Activated CD4-positive, alpha-beta T cell treated with anti-CD3 and anti-CD28 coated beads for 36 hours (primary cell): ENCODE measurements around the gene PDE4B. TPM values are rescaled to one million over a fixed set of nuclear protein-coding genes. Genes with fewer than 3 reads are reported as not detected.

Experiments
- ATAC-seq: fragments of 200-7000 bp; cut with Tn5 transposase; one replicate; pipeline ENCODE4 v1.10.0; 2021; ENCODE audit warnings: mild to moderate bottlenecking, moderate library complexity
- CTCF ChIA-PET: fragments of 350-600 bp; sonication (Branson Sonifier 250); formaldehyde crosslinking; loops from one replicate; lab custom pipeline; 2021; ENCODE audit warnings: antibody characterized with exemption; lab: Charles Lee
- POLR2A ChIA-PET: fragments of 350-600 bp; sonication (Branson Sonifier 250); formaldehyde crosslinking; loops from one replicate; lab custom pipeline; 2021; ENCODE audit warnings: antibody characterized with exemption, inconsistent platforms; lab: Charles Lee
- DNase-seq: peaks from one replicate; pipeline ENCODE4 v3.0.0-alpha.2; 2020
- H3K27ac Mint-ChIP-seq: one replicate; pipeline ENCODE4 v1.8.0; 2021; ENCODE audit warnings: mixed read lengths
- H3K27me3 Mint-ChIP-seq: one replicate; pipeline ENCODE4 v1.8.0; 2021; ENCODE audit warnings: mixed read lengths
- H3K36me3 Mint-ChIP-seq: one replicate; pipeline ENCODE4 v1.8.0; 2021; ENCODE audit warnings: low read depth, mixed read lengths
- H3K4me1 Mint-ChIP-seq: one replicate; pipeline ENCODE4 v1.8.0; 2021; ENCODE audit warnings: mixed read lengths
- H3K4me3 Mint-ChIP-seq: one replicate; pipeline ENCODE4 v1.8.0; 2021; ENCODE audit warnings: mild to moderate bottlenecking, moderate library complexity, mixed read lengths
- H3K9me3 Mint-ChIP-seq: one replicate; pipeline ENCODE4 v1.8.0; 2021; ENCODE audit warnings: low read depth, mixed read lengths
- intact Hi-C, 2 experiments: fragments of 100-400 bp; cut with DNase I in 1 of 2; cut with micrococcal nuclease in 1 of 2; formaldehyde crosslinking; loops; one replicate each; pipeline versions ENCODE4 v1.14.2 to v1.15.1; 2022 to 2024; cut with DNase I, micrococcal nuclease
- total RNA-seq, 2 experiments: library from RNA; stranded (reverse); gene quantifications; one replicate each; pipeline ENCODE4 v1.2.3, GENCODE V29; 2021

PDE4B gene
- total RNA-seq, 2 experiments from 2014 or later: 24.2 to 24.7 TPM

GRCh38 chr1:66223681-66224080 lies 431.0 kb downstream of the PDE4B start:
- H3K27ac Mint-ChIP-seq: no peak overlapping the region
- ATAC-seq: peak; percentile 92
- H3K4me1 Mint-ChIP-seq: peaks cover 7% of the 10 kb centered on the region
- intact Hi-C loops: no loop called here
- H3K36me3 Mint-ChIP-seq: no peaks in the 10 kb centered on the region
- POLR2A ChIA-PET: no interaction called here
- CTCF ChIA-PET: interaction anchor here (0.7 to 1.6 kb wide), 7 partner anchors 9 to 222 kb away, joined by 3 to 6 read pairs (median 3); no protein-coding TSS in a partner anchor
- no peaks in the 10 kb centered on the region for H3K9me3 Mint-ChIP-seq
- DNase-seq: peak; percentile 34
- H3K27me3 Mint-ChIP-seq: peaks cover 4% of the 10 kb centered on the region
- H3K4me3 Mint-ChIP-seq: no peak overlapping the region

DNA sequence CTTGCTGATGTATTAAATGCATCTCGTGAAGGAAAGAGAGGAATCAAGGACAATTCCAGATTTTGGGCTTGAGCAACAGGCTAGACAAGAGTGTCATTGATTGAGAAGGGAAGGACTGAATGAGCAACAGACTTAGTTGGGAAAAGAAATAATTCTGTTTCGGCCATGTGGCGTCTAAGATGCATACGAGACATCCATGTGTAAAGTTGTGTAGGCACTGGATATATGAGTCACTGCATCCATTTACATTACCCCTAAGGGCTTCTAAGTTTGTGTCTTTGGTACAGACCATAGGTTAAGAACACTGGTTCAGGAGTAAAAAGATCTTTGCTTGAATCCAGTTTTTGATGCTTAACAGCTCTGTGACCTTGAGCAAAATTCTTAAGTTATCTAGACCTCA lies 434.3 kb downstream of the PDE4B start:
- Mint-ChIP-seq H3K9me3 (no peaks in the 10 kb centered on the region), H3K4me3 (no peak overlapping the region), H3K36me3 (no peaks in the 10 kb centered on the region), H3K27ac (no peak overlapping the region), H3K27me3 (peaks cover 4% of the 10 kb centered on the region), H3K4me1 (peaks cover 21% of the 10 kb centered on the region)
- ATAC-seq (no peak), DNase-seq (no peak)
- intact Hi-C loops: no loop called here
- ChIA-PET CTCF (interaction anchor here (1.0 kb wide), 1 partner anchor 16 kb away, joined by 4 read pairs; no protein-coding TSS in a partner anchor), POLR2A (no interaction called here)

GRCh38 chr1:66227966-66228365 lies 435.3 kb downstream of the PDE4B start:
- CTCF ChIA-PET: interaction anchor here (0.6 to 1.0 kb wide), 2 partner anchors 10 to 15 kb away, joined by 3 to 4 read pairs; no protein-coding TSS in a partner anchor
- intact Hi-C loops: no loop called here
- peaks cover 22% of the 10 kb centered on the region for H3K4me1 Mint-ChIP-seq
- no peak overlapping the region for H3K27ac Mint-ChIP-seq
- peaks cover 4% of the 10 kb centered on the region for H3K27me3 Mint-ChIP-seq
- H3K9me3 Mint-ChIP-seq: no peaks in the 10 kb centered on the region
- no peaks in the 10 kb centered on the region for H3K36me3 Mint-ChIP-seq
- ATAC-seq (no peak), DNase-seq (no peak)
- no peak overlapping the region for H3K4me3 Mint-ChIP-seq
- POLR2A ChIA-PET: no interaction called here

- peak; percentile 97 for ATAC-seq
- POLR2A ChIA-PET: interaction anchor here (0.6 to 1.0 kb wide), 2 partner anchors 50 to 51 kb away, joined by 3 to 6 read pairs; no protein-coding TSS in a partner anchor
- peaks cover 6% of the 10 kb centered on the region for H3K27me3 Mint-ChIP-seq
Observed at GRCh38 chr1:66231217-66231616, 438.5 kb downstream of the PDE4B start.

DNA sequence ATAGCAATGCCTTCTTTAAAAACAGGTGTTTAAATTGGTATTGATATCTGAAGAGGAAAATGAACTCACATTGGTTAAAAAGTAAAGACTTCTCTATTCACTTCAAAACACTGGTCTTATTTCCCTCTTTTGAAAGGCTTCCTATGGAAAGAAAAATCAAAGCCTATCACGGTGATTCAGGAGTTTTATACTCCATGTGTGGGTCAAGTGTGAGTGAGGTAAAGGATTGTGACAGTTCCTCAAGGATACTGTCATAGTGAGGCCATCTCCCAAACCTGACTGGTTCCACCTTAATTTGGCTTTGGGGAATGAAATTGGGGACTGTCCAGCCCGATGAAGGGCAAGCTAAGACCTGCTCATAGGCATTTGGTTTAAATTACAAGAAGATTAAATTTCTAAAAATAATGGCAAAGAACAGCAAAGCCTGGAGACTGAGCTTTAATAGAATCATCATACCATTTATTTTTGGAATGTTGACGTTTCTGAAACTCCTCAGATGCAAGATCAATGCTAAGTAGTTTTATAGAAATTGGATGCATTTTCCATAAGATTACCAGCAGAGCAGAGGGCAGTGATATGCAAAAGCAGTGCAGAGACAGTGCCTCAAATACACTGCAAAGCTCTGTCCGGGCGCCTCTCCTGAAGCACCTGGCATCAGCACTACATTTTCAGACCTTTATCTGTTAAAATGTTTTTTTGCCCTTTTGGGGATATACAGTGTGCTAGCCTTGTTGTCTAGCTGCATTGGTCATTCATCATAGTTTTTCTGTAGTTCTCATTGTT lies 439.2 kb downstream of the PDE4B start:
- Mint-ChIP-seq H3K9me3 (no peaks in the 10 kb centered on the region), H3K36me3 (no peaks in the 10 kb centered on the region), H3K27ac (no peak overlapping the region), H3K27me3 (peaks cover 8% of the 10 kb centered on the region), H3K4me3 (no peak overlapping the region), H3K4me1 (peaks cover 15% of the 10 kb centered on the region)
- intact Hi-C loops: loop anchor here (1.0 to 10.0 kb wide), 5 partner anchors 11 to 517 kb away; no protein-coding TSS in a partner anchor
- no peak for DNase-seq
- no peak for ATAC-seq
- CTCF ChIA-PET: interaction anchor here (0.5 to 4.5 kb wide), 6 partner anchors 10 to 501 kb away, joined by 3 to 46 read pairs (median 4); no protein-coding TSS in a partner anchor
- POLR2A ChIA-PET: interaction anchor here (0.6 to 1.0 kb wide), 2 partner anchors 50 to 51 kb away, joined by 3 to 6 read pairs; no protein-coding TSS in a partner anchor

More at GRCh38 chr1:66231217-66231616, 438.5 kb downstream of the PDE4B start:
- H3K4me3 Mint-ChIP-seq: no peak overlapping the region
- H3K4me1 Mint-ChIP-seq: peaks cover 15% of the 10 kb centered on the region
- intact Hi-C loops: loop anchor here (1.0 to 10.0 kb wide), 5 partner anchors 12 to 516 kb away; no protein-coding TSS in a partner anchor
- CTCF ChIA-PET: interaction anchor here (0.5 to 4.5 kb wide), 7 partner anchors 10 to 501 kb away, joined by 3 to 46 read pairs (median 3); no protein-coding TSS in a partner anchor
- H3K9me3 Mint-ChIP-seq: no peaks in the 10 kb centered on the region
- no peaks in the 10 kb centered on the region for H3K36me3 Mint-ChIP-seq
- H3K27ac Mint-ChIP-seq: no peak overlapping the region
- no peak for DNase-seq

DNA sequence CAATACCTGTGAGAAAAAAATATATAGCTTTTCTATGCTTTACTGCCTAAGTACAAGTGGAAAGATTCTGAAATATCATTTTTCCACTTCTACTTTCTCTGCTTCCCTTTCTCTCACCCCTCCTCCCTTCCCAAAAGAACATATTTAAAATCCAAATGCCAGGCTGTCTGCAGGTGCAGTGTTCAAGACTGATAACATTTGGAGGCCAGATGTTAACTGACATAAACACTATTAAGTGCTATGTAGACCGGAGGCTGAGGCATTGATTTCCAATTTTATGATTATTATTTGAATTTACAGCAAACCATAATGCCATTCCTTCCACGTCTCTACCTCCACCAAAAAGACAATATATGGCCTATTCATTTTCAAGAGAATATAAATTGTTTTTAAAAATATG lies 444.3 kb downstream of the PDE4B start:
- ATAC-seq (no peak), DNase-seq (no peak)
- no peaks in the 10 kb centered on the region for H3K9me3 Mint-ChIP-seq
- CTCF ChIA-PET: interaction anchor here (1.4 to 2.7 kb wide), 2 partner anchors 210 to 277 kb away, joined by 4 to 13 read pairs; no protein-coding TSS in a partner anchor
- peaks cover under 1% of the 10 kb centered on the region for H3K4me1 Mint-ChIP-seq
- peaks cover 15% of the 10 kb centered on the region for H3K27me3 Mint-ChIP-seq
- intact Hi-C loops: loop anchor here in 1 of 2 experiments (10.0 kb wide), 1 partner anchor 522 kb away; no protein-coding TSS in a partner anchor
- H3K27ac Mint-ChIP-seq: no peak overlapping the region
- no peak overlapping the region for H3K4me3 Mint-ChIP-seq
- no peaks in the 10 kb centered on the region for H3K36me3 Mint-ChIP-seq
- POLR2A ChIA-PET: no interaction called here

DNA sequence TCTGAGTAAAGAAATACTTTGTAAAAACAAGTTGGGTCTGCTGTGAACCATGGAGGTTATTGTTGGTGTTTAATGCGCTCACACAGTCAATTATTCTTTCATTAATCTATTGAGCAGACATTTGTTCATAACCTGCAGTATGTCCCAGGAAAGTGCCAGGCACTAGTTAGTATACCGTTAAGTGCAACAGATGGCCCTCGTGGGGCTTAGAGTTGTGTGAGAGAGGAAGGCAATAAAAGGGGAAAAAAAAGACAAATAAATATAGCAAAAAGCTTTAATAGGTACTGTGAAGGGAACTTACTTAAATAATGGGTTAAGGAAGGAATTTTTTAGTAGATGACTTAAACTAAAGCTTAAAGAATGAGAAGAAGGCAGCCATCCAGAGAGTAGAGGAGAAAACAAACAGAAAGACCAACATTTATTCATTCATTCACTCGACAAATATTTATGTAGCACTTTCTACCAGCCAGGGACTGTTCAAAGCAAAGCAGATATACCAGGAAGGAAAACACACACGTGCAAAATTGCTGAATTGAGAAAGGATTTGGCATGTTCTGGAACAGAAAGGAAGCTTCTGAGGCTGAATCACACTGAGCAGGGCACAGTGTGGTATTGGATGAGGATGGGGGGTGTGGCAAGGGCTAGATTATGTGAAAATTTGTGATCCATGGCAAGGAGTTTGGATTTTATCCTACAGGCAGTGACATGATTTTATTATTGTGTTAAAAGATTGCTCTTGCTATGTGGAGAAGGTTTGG lies 445.2 kb downstream of the PDE4B start:
- ChIA-PET CTCF (interaction anchor here (0.5 to 21.5 kb wide), 4 partner anchors 94 to 278 kb away, joined by 3 to 359 read pairs (median 4); no protein-coding TSS in a partner anchor), POLR2A (no interaction called here)
- Mint-ChIP-seq H3K27me3 (peaks cover 15% of the 10 kb centered on the region), H3K36me3 (no peaks in the 10 kb centered on the region), H3K9me3 (no peaks in the 10 kb centered on the region), H3K4me1 (no peaks in the 10 kb centered on the region), H3K27ac (no peak overlapping the region), H3K4me3 (no peak overlapping the region)
- no peak for DNase-seq
- intact Hi-C loops: loop anchor here in 1 of 2 experiments (10.0 kb wide), 1 partner anchor 523 kb away; no protein-coding TSS in a partner anchor
- ATAC-seq: no peak

DNA sequence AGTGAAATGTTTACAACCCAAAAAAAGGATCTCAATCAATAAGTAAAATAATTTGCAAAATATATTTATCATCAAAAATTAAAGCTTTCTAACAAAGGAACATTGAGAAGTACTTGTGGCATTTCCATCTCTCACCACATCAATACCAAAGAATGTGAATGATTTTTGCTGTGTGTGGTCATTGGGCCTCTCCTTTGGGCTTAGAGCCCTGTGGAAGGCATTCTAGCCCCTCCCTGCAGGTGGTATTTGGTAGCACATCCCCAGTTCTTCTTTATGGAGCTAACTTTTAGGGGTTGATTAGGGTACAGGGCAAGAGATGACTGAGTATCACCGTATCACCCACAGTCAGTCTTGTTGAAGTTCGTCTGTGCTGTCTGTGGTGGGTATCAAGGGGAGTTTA lies 447.1 kb downstream of the PDE4B start:
- Mint-ChIP-seq H3K4me1 (no peaks in the 10 kb centered on the region), H3K4me3 (no peak overlapping the region), H3K9me3 (no peaks in the 10 kb centered on the region), H3K36me3 (no peaks in the 10 kb centered on the region), H3K27me3 (peaks cover 11% of the 10 kb centered on the region), H3K27ac (no peak overlapping the region)
- intact Hi-C loops: loop anchor here (5.0 to 10.0 kb wide), 9 partner anchors 58 to 845 kb away; partner anchors contain the start of genes LEPR (in 1 of the 2) and LEPROT (in 1 of the 2)
- POLR2A ChIA-PET: no interaction called here
- CTCF ChIA-PET: interaction anchor here (0.8 to 21.5 kb wide), 8 partner anchors 9 to 278 kb away, joined by 3 to 359 read pairs (median 3); no protein-coding TSS in a partner anchor
- ATAC-seq: no peak
- no peak for DNase-seq

DNA sequence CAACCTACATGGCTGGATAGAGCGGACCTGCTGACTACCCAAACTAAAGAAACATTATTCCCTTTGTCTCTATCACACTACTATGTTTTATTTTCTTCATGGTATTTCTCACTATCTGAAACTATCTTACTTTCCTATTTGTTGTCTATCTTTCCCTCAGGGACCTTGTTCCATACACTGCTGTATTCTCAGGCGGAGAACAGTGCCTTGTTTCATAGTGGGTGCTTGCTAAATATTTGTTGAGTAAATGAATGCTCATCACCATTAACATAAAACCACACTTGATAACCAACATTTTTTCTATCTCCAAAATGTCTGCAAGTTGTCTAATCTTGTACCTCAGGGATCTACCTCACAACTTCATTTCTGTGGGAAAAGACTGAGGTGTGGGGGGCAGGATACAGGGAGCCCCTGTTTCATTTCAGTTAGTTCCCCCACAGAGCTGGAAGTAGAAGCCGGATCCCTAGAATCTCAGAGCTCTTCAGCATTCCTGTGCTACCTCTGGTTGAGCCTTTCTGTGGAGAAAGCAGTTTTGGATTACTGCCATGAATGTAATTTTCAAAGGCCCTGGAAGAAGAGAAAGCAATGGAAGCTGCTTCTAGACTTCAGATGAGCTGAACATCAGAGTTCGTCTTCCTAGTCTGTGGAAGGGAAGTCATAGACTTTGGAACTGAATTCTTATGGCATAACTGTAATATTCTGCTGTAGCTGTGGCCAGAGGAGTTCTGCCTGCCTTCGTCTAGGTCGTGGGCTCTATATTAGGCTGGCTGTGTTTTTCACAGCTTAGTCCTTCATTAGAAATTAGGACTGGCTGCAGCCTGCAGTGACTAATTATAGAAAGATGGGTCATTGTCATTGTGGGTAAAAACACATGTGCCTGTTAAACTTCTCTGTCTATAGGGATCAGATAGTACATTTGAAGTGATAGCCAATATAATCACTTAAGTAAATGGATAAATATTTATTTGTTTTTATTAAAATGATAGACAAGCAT lies 448.1 kb downstream of the PDE4B start:
- no peaks in the 10 kb centered on the region for H3K9me3 Mint-ChIP-seq
- intact Hi-C loops: loop anchor here (5.0 to 10.0 kb wide), 8 partner anchors 58 to 846 kb away; partner anchors contain the start of genes LEPR (in 1 of the 2) and LEPROT (in 1 of the 2)
- no peak for ATAC-seq
- no peak overlapping the region for H3K27ac Mint-ChIP-seq
- no peaks in the 10 kb centered on the region for H3K36me3 Mint-ChIP-seq
- DNase-seq: no peak
- CTCF ChIA-PET: interaction anchor here (0.6 to 21.5 kb wide), 24 partner anchors 10 to 427 kb away, joined by 3 to 359 read pairs (median 4); no protein-coding TSS in a partner anchor
- POLR2A ChIA-PET: no interaction called here
- H3K4me1 Mint-ChIP-seq: no peaks in the 10 kb centered on the region
- no peak overlapping the region for H3K4me3 Mint-ChIP-seq
- H3K27me3 Mint-ChIP-seq: peaks cover 10% of the 10 kb centered on the region
